Lower leg skin (tissue), 3 donors: ENCODE results near the gene LIN9.

ENCODE experiments used
- POLR2A ChIP-seq, 2 donors: fragments of 450-650 bp; IDR thresholded peaks; one replicate each; pipeline ENCODE4 v1.6.1; 2016 to 2017; ENCODE audit warnings: antibody characterized with exemption in 2 of 2, mild to moderate bottlenecking in 1 of 2, moderate library complexity in 1 of 2
- TF ChIP-seq, protein P1 (sequence below), 3 donors: fragments of 450-650 bp; IDR thresholded peaks; one replicate each; pipeline ENCODE4 v1.5.1; 2016; ENCODE audit warnings: antibody characterized with exemption in 3 of 3, mild to moderate bottlenecking in 3 of 3, moderate library complexity in 2 of 3

DNA sequence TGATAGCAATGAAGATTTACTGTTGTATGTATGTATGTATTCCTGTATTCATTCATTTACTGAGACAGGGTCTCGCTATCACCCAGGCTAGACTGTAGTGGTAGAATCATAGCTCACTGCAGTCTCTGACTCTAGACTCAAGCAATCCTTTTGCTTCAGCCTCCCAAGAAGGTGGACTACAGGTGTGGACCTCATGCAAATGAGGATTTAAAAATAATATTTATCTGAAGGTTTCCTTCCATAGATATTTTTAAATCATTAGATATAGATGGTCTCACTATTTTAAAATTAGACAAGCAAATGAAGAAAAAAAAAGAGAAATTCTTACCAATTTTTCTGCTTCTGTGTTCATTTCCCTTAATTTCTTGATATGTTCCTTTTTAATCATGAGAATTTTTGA lies 58.5 kb downstream of the LIN9 start:
- TF ChIP-seq, protein P1, sequence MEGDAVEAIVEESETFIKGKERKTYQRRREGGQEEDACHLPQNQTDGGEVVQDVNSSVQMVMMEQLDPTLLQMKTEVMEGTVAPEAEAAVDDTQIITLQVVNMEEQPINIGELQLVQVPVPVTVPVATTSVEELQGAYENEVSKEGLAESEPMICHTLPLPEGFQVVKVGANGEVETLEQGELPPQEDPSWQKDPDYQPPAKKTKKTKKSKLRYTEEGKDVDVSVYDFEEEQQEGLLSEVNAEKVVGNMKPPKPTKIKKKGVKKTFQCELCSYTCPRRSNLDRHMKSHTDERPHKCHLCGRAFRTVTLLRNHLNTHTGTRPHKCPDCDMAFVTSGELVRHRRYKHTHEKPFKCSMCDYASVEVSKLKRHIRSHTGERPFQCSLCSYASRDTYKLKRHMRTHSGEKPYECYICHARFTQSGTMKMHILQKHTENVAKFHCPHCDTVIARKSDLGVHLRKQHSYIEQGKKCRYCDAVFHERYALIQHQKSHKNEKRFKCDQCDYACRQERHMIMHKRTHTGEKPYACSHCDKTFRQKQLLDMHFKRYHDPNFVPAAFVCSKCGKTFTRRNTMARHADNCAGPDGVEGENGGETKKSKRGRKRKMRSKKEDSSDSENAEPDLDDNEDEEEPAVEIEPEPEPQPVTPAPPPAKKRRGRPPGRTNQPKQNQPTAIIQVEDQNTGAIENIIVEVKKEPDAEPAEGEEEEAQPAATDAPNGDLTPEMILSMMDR (IDR thresholded peaks at IDR 0.05), result no peak
- TF ChIP-seq POLR2A (IDR thresholded peaks at IDR 0.05), result no peak
